Ramos (cell line): ENCODE measurements around the gene SLIT1.

ENCODE experiments used
- in situ Hi-C: fragments of 300-500 bp; cut with MboI; formaldehyde crosslinking; loops from one replicate; pipeline ENCODE4 v1.14.3; 2022; ENCODE audit warnings: low sequenced_read_pairs; ENCODE audit not compliant: unreplicated experiment

SLIT1 gene

GRCh38 chr10:97204826-97205679 is 19.3 kb upstream of the SLIT1 start:
- in situ Hi-C loops: loop anchor here (5.0 kb wide), 1 partner anchor 133 kb away; no protein-coding TSS in a partner anchor

DNA sequence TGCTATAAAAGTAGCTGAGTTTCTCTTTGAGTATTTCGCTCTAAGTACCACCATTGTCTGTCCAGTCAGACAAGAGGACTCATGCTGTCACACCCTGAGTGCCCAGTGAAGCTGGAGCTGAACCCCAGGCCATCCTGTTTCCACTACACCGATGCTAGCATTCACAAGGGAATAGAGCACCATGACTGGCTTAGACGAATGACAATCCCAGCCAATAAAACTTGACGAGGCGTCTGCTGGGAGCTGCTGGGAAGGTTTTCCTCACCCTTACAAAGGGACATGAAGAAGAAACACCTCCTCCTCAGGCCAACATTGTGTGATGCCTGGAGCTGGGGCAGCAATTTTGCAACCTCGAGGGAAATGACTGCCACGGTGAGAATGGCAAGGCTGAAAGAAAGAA is 17.5 kb upstream of the SLIT1 start:
- in situ Hi-C loops: no loop called here

DNA sequence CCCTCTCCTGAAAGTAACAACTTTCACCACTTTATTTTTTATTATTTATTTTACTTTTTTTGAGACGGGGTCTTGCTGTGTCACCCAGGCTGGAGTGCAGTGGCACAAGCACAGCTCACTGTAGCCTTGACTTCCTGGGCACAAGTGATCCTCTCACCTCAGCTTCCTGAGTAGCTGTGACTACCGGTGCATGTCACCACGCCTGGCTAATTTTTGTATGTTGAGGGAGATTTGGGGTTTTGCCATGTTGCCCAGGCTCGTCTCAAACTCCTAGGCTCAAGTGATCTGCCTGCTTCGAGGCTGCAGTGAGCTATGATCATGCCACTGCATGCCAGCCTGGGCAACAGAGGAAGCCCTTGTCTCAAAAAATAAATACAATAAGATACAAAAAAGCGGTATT is 14.9 kb upstream of the SLIT1 start:
- in situ Hi-C loops: no loop called here

DNA sequence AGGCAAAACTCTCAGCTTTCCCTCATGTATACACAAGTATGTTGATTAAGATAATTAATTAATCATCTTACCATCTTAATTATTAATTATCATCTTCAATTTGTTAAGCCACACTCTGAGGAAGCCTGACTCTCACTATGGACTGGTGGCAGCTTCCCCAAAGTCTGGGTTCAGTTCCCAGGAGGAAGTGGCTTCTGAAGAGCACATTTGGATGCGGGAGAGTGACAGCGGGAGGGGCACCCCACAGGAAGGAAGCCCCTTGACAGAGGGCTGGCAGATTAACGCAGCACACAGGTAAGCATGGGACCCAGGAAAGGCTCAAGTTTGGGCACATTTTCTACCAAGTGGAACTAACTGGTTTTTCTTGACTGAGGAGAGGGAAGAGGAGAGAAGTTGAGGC is 13.4 kb upstream of the SLIT1 start:
- in situ Hi-C loops: no loop called here

DNA sequence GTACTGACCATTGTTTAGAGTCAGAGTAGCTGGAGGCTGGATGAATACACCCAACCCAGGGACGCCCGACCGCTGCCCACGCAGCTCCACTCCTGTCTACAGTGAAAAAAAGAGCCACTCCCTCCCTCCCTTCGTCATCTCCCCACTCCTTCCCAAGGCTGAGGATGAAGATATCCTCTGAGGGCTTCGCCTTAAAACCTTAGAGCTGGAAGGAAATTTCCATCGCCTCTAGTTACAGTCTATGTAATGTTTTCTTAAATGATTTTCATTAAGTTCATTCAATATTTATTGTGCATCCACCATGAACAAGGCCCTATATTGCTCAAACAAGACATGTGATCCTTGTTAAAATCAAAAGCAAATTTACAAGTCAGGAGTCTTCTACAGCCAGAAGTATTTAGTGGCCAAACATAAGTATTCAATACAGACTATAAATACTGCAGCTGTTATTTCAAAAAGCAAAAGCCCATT is 11.3 kb upstream of the SLIT1 start:
- in situ Hi-C loops: no loop called here

GRCh38 chr10:97196223-97197029 is 10.7 kb upstream of the SLIT1 start:
- in situ Hi-C loops: no loop called here

- in situ Hi-C loops: no loop called here
Measured at GRCh38 chr10:97195706-97196222, 10.0 kb upstream of the SLIT1 start.

DNA sequence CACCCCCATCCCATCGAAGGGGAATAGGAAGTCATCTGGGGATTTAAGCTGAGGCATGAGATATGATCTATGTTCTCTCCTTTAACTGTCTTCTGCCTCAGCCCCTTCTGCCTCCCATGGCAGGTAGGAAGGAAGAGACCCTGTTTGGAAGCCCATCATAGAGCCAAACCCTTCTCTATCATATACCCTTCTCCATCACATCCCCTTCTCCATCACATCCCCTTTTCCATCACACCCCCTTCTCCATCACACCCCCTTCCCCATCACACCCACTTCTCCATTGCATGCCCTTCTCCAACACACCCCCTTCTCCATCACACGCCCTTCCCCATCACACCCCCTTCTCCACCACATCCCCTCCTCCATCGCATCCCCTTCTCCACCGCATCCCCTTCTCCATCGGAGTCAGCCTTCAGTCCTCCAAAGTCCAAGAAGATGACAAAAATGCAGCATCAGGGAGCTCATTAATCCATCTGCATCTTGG is 7.2 kb upstream of the SLIT1 start:
- in situ Hi-C loops: no loop called here

DNA sequence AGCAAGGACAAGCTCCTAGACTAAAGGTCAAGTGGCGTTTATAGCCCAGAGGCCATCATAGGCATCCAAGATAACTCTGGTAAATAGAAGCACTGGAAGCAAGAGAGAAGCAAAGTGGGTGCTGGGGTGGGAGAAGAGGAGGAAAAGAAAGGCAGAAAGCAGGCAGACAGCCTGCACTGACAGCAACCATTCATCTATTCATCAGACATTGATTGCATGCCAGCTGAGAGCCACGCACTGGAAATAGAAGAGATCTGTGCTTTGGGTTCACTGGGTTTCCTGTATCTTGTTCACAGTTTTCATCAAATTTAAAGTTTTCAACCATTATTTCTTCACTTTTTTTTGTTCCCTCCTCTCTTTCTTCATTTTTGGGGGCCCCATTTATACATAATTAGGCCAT is 4.7 kb upstream of the SLIT1 start:
- in situ Hi-C loops: no loop called here

GRCh38 chr10:97188261-97188711 is 2.5 kb upstream of the SLIT1 start:
- in situ Hi-C loops: no loop called here

DNA sequence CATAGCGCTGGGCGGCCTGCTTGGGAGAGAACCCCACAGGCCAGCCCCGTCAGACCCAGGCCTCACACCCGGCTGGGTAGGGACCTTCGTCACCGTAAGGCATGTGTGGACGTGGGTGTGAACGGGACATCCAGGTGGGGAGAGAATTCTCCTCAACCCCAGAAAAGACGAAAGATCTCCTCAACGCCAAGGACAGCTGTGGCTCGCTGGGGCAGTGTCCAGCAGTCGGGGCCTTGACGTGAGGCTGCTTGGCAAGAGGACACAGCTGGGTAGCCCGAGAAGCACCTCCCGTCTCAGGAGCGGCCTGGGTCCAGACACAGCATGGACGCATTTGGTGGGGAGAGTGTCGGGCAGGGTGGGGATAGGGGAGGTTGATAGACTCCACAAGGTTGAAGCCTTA is 1.2 kb upstream of the SLIT1 start:
- in situ Hi-C loops: no loop called here

GRCh38 chr10:97184971-97185325 is 811 bp downstream of the SLIT1 start:
- in situ Hi-C loops: no loop called here

DNA sequence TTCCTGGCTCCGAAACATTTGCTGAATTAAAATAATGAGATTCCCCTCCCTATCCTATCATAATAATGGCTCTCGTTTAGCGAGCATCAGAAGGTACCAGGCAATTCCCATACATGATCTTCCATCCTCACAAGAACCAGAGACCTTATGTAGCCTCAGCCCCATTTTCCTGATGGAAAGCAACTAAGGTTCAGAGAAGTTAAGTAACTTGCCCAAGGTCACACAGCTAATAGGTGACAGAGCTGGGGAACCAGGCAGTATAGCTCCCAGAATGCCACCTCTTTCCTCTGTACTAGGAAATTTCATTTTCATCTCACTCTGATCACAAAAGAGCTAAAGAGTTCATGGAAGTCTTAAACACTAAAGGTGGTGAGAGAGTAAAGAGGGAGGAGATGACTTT is 2.4 kb downstream of the SLIT1 start:
- in situ Hi-C loops: no loop called here

DNA sequence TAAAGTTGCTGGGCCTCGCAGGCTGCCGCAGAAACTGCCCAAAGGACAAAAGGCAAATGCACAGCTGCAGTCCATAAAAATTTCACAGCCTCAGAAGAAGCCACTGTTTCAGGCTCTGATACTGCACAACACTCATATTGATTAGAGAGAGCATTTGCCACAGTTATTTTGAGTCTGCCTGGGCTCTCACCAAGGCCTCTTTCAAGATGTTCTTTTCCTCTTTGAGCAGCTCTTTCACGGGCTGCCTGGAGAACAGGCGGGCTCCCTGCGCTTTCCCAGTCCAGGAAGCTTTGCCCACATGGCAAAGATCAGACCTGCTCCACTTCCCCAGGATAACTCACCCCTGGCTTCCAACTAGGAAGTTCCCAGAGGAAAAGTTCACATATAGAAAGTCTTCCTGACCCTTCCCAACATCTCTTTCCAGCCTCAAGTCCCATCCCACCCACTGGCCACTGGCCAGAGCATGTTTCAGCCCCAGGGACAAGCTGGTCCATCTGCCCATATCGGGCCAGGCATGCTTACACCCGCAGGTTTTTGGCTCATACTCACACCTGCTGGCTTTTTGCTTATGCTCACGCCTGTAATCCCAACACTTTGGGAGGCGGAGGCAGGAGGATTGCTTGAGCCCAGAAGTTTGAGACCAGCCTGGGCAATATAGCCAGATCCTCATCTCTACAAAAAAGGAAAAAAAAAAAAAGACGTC is 3.3 kb downstream of the SLIT1 start:
- in situ Hi-C loops: no loop called here

DNA sequence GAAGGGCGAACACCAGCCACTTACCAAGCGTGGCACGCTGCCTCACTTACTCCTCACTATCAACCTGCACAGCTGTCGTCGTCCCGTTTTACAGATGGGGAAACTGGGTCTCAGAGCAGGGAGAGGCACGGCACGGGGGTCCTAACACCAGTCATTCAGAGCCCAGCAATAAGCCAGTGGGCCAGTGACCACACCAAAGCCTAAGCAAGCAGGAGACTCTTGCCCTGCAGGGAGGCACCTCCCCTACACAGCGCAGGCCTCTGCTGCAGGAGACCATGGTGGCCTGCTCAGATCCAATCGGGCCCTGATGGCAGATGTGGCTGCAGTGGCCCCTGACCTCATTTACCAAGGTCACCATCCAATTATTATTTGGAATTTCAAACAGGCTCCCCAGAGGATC is 4.8 kb downstream of the SLIT1 start:
- in situ Hi-C loops: no loop called here

DNA sequence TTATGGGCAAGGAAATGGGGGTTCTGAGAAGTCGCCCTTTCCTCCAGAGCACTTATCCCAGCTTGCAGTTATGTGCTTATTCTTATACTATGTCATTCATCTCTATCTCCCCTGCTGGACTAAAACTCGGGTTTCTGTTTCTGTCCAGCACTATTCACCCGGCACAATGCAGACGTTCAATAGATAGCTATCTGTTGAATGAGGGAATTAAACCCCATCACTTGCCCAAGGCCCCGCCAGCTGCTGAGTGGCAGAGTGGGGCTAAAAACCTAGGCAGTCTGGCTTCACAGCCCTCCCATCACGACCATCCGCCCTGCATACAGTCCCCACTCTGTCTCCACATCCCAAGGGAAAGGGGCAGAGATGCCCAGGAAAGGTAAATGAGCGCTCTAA is 5.4 kb downstream of the SLIT1 start:
- in situ Hi-C loops: no loop called here

DNA sequence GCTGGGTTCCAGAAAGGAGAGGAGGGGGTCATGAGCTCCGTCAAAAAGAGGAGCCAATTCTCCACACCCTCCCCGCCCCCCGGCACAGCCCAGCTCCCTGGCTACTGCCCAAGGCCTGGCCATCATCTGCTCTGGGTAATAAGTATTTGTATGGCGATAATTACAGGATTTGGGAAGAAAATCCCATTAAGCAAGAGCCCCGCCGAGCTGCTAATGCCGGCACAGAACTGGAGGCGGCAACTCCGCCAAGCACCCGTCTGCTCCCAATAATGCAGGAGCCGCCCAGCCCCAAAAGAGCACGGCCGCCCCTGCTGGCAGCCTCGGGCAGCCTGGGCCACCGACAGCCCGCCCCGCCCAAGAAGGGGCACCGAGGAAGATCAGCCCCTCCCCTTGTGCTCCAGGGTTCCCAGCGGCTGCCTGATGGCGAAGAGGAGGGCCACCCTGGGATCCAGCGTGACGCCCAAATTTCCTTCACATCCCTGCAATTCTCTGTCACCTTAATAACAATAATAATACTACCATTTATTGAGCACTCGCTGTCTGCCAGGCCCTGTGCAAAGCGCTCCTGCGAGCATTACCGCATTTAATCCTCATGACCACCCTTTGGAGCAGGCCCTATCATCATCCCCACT is 5.9 kb downstream of the SLIT1 start:
- in situ Hi-C loops: no loop called here

GRCh38 chr10:97179311-97179710 is 6.4 kb downstream of the SLIT1 start:
- in situ Hi-C loops: no loop called here

DNA sequence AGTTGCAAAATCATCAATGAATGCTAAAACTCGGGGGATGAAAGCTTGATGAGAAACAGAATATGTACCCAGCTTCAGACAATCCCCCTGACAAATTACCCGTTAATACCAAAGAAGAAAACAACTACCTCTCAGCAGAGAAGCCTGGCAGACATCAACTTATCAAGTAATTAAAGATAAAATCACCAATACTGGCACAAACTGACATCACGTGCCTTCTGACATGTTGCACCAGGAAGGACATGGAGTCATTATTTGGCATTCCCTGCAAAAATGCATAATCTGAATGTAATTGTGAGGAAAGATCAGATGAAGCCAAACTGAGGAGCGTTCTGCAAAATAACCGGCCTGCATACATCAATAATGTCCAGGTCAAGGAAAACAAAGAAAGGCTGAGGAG is 7.7 kb downstream of the SLIT1 start:
- in situ Hi-C loops: no loop called here

DNA sequence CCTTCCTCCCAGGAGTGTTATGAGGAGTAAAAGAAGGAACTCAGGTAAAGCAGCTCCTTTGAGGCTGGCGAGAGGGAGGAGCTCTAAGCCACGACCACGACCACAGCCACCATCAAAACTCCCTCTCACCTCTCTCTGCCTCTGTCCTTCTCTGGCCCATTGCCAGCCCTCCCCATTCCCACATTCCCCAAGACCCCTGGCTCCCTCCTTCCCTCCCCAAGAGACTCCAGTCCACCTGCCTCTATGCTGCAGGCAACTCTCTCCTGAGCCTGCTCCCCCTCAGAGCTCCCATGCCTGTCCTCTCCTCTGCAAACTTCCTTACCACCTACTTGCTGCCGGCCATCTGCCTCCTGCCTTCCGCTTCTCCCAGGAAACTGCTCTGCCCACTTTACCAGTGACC is 9.5 kb downstream of the SLIT1 start:
- in situ Hi-C loops: no loop called here
